K562 (cell line): ENCODE results near the gene PRKCE.

Source experiments
- EP300 ChIP-seq: IDR thresholded peaks from 2 replicates; pipeline ENCODE4 v1.6.1; 2012; ENCODE audit warnings: low read length, improper control_type of control experiment
- ILK ChIP-seq: fragments of 450-650 bp; IDR thresholded peaks from 2 replicates; pipeline ENCODE4 v1.6.1; 2016; ENCODE audit warnings: missing genetic modification characterization, low read depth, mild to moderate bottlenecking, missing compliant biosample characterization, moderate library complexity, borderline replicate concordance
- NFIX ChIP-seq: fragments of 250-450 bp; sonication (Bioruptor Pico); IDR thresholded peaks from 2 replicates; pipeline ENCODE4 v1.4.0; 2020; ENCODE audit warnings: low read depth, mild to moderate bottlenecking, moderate library complexity
- POLR2A ChIP-seq: fragments of 450-650 bp; conservative IDR thresholded peaks from 2 replicates; pipeline ENCODE4 v1.6.1; 2016
- REST ChIP-seq, 2 experiments: fragments of 450-650 bp; formaldehyde crosslinking in 1 of 2; IDR thresholded peaks; 2 replicates each; pipeline versions ENCODE4 v1.4.0 to v1.6.1; 2014 to 2020; ENCODE audit warnings: mild to moderate bottlenecking in 2 of 2, borderline replicate concordance in 1 of 2, low read depth in 1 of 2
- SMC3 ChIP-seq: conservative IDR thresholded peaks from 2 replicates; pipeline ENCODE4 v1.6.1; 2011; ENCODE audit warnings: low read depth, low read length, improper control_type of control experiment; ENCODE audit not compliant: insufficient read depth
- TAF1 ChIP-seq: IDR thresholded peaks from 2 replicates; pipeline ENCODE4 v1.6.1; 2011; ENCODE audit warnings: mild to moderate bottlenecking, low read length, moderate library complexity; ENCODE audit not compliant: insufficient read depth, control insufficient read depth, severe bottlenecking; ENCODE audit errors: extremely low read depth
- USF1 ChIP-seq: sonication (generic); formaldehyde crosslinking; IDR thresholded peaks from 2 replicates; pipeline ENCODE4 v1.9.0; 2022; ENCODE audit warnings: mild to moderate bottlenecking, missing genetic modification reagents
- ZNF175 ChIP-seq: fragments of 200-800 bp; sonication (Bioruptor generic); IDR thresholded peaks from 2 replicates; pipeline ENCODE4 v1.6.1; 2016; ENCODE audit warnings: low read depth, mild to moderate bottlenecking, missing genetic modification characterization, missing compliant biosample characterization
- ZNF232 ChIP-seq: sonication (generic); formaldehyde crosslinking; IDR thresholded peaks from 2 replicates; pipeline ENCODE4 v1.8.0; 2022; ENCODE audit warnings: mild to moderate bottlenecking, missing genetic modification reagents
- ZNF707 ChIP-seq: fragments of 250-450 bp; sonication (Bioruptor Pico); conservative IDR thresholded peaks from 2 replicates; pipeline ENCODE4 v1.8.0; 2022; ENCODE audit warnings: inconsistent platforms, mild to moderate bottlenecking, moderate library complexity
- TF ChIP-seq, protein P1 (sequence below): sonication (generic); formaldehyde crosslinking; IDR thresholded peaks from 2 replicates; pipeline ENCODE4 v1.5.0; 2020; ENCODE audit warnings: missing genetic modification reagents
- TF ChIP-seq, protein P2 (sequence below): sonication (generic); formaldehyde crosslinking; IDR thresholded peaks from 2 replicates; pipeline ENCODE4 v1.8.0; 2022; ENCODE audit warnings: missing genetic modification reagents, mild to moderate bottlenecking, moderate library complexity, borderline replicate concordance

- TF ChIP-seq ZNF175 (CRISPR knock-in tag), result no peak
- no peak for TF ChIP-seq SMC3
- no peak for TF ChIP-seq NFIX (CRISPR knock-in tag)
- no peak for TF ChIP-seq POLR2A
- no peak for TF ChIP-seq USF1 (CRISPR knock-in tag)
- TF ChIP-seq, protein P1, sequence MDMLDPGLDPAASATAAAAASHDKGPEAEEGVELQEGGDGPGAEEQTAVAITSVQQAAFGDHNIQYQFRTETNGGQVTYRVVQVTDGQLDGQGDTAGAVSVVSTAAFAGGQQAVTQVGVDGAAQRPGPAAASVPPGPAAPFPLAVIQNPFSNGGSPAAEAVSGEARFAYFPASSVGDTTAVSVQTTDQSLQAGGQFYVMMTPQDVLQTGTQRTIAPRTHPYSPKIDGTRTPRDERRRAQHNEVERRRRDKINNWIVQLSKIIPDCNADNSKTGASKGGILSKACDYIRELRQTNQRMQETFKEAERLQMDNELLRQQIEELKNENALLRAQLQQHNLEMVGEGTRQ (CRISPR knock-in tag), result no peak
- TF ChIP-seq, protein P2, sequence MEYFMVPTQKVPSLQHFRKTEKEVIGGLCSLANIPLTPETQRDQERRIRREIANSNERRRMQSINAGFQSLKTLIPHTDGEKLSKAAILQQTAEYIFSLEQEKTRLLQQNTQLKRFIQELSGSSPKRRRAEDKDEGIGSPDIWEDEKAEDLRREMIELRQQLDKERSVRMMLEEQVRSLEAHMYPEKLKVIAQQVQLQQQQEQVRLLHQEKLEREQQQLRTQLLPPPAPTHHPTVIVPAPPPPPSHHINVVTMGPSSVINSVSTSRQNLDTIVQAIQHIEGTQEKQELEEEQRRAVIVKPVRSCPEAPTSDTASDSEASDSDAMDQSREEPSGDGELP (CRISPR knock-in tag), result no peak
- no peak for TF ChIP-seq ILK (tag)
- TF ChIP-seq ZNF232 (CRISPR knock-in tag), result no peak
- TF ChIP-seq TAF1, result no peak
- TF ChIP-seq REST (IDR thresholded peaks at IDR 0.05; ENCODE audit: borderline replicate concordance), result no peak
- TF ChIP-seq REST (CRISPR knock-in tag; IDR thresholded peaks at IDR 0.05; ENCODE audit: low read depth), result no peak
- no peak for TF ChIP-seq ZNF707 (CRISPR knock-in tag)
- TF ChIP-seq EP300, result no peak
These were observed 483.9 kb downstream of the PRKCE start for GRCh38 chr2:46135228-46135855.
